Measurements from ENCODE around the gene NOP14.

DNA sequence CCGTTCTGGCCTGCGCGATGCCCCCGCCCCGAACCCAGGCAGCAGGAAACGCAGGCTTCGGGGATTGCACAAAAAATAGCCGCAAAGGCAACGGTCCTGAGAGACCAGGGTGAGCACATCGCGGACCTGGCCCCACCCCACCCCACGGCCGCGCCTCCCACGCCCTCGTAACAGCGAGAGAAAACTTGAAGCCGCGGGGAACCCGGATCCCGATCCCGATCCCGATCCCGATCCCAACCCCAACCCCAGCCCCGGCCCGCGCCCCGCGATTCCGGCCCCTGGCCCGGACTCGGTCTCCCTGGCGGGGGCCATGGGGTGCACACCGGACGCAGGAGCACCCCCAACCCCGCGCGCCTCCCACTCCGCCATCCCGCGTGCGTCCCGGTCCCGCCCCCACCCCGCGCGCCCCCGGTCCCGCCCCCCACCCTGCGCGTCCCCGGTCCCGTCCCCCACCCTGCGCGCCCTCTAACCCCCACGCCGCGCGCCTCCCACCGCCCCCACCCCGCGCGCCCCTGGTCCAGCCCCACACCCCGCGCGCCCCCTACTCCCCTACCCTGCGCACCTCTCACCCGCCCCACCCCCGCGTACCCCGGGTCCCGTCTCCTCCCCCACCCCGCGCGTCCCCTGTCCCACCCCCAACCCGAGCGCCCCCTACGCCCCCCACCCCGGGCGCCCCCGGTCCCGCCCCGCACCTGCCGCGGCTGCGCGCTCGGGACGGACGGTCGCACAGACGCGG lies 29.0 kb downstream of the NOP14 start:
- TF ChIP-seq, protein P1, sequence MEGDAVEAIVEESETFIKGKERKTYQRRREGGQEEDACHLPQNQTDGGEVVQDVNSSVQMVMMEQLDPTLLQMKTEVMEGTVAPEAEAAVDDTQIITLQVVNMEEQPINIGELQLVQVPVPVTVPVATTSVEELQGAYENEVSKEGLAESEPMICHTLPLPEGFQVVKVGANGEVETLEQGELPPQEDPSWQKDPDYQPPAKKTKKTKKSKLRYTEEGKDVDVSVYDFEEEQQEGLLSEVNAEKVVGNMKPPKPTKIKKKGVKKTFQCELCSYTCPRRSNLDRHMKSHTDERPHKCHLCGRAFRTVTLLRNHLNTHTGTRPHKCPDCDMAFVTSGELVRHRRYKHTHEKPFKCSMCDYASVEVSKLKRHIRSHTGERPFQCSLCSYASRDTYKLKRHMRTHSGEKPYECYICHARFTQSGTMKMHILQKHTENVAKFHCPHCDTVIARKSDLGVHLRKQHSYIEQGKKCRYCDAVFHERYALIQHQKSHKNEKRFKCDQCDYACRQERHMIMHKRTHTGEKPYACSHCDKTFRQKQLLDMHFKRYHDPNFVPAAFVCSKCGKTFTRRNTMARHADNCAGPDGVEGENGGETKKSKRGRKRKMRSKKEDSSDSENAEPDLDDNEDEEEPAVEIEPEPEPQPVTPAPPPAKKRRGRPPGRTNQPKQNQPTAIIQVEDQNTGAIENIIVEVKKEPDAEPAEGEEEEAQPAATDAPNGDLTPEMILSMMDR (IDR thresholded peaks at IDR 0.05): no peak
- TF ChIP-seq POLR2A (IDR thresholded peaks at IDR 0.05): no peak
- TF ChIP-seq EP300 (IDR thresholded peaks at IDR 0.05): no peak

Data from stomach (tissue), 4 donors.